GM10266 (cell line): ENCODE data around the gene RAPGEF6.

Experiments used
- DNase-seq: peaks from one replicate; pipeline ENCODE4 v3.0.0; 2012; ENCODE audit errors: extremely low spot score
- CTCF ChIP-seq: IDR thresholded peaks from 2 replicates; pipeline ENCODE4 v1.5.1; 2012; ENCODE audit warnings: mild to moderate bottlenecking, low read depth; ENCODE audit not compliant: control insufficient read depth, insufficient read depth; ENCODE audit errors: missing control alignments

Gene RAPGEF6

GRCh38 chr5:131672776-131673175 lies 37.7 kb upstream of the RAPGEF6 start:
- TF ChIP-seq CTCF, result no peak
- no peak for DNase-seq

GRCh38 chr5:131671994-131672655 lies 37.1 kb upstream of the RAPGEF6 start:
- no peak for DNase-seq
- TF ChIP-seq CTCF, result no peak

- TF ChIP-seq CTCF, result no peak
- DNase-seq, result peak; percentile 14
Measured at GRCh38 chr5:131671409-131671808, 36.4 kb upstream of the RAPGEF6 start.

- TF ChIP-seq CTCF, result no peak
- no peak for DNase-seq
Measured at GRCh38 chr5:131664929-131665328, 29.9 kb upstream of the RAPGEF6 start.

- no peak for DNase-seq
- no peak for TF ChIP-seq CTCF
Measured at GRCh38 chr5:131661933-131662332, 26.9 kb upstream of the RAPGEF6 start.

GRCh38 chr5:131659841-131660240 lies 24.8 kb upstream of the RAPGEF6 start:
- no peak for TF ChIP-seq CTCF
- no peak for DNase-seq

GRCh38 chr5:131659290-131659689 lies 24.3 kb upstream of the RAPGEF6 start:
- no peak for TF ChIP-seq CTCF
- DNase-seq, result no peak
